OCI-LY1 (cell line): ENCODE results near the gene TMEM204.

ENCODE experiments used
- H2AFZ ChIP-seq: fragments of 200-600 bp; sonication (generic), shearing (Covaris generic); 2 replicates; pipeline ENCODE4 v1.6.0; 2014; ENCODE audit warnings: antibody characterized with exemption, mild to moderate bottlenecking, low read length
- H3F3A ChIP-seq: fragments of 200-600 bp; sonication (generic), shearing (Covaris generic); 2 replicates; pipeline ENCODE4 v1.6.0; 2014; ENCODE audit warnings: mild to moderate bottlenecking, antibody characterized with exemption, low read length, moderate library complexity; ENCODE audit not compliant: insufficient read depth
- H3K27ac ChIP-seq: fragments of 200-600 bp; sonication (generic); 2 replicates; pipeline ENCODE4 v1.5.1; 2014; ENCODE audit warnings: low read length, mixed run types, mild to moderate bottlenecking, low read depth; ENCODE audit not compliant: poor library complexity, severe bottlenecking
- H3K27me3 ChIP-seq: fragments of 200-600 bp; sonication (generic); 2 replicates; pipeline ENCODE4 v1.6.0; 2014; ENCODE audit warnings: antibody characterized with exemption, mild to moderate bottlenecking, low read length, moderate library complexity; ENCODE audit not compliant: insufficient read depth
- H3K36me3 ChIP-seq: fragments of 200-600 bp; sonication (generic); 2 replicates; pipeline ENCODE4 v1.6.1; 2014; ENCODE audit warnings: mild to moderate bottlenecking, antibody characterized with exemption, low read length, moderate library complexity, mixed read lengths; ENCODE audit not compliant: insufficient read depth
- H3K4me1 ChIP-seq: fragments of 200-600 bp; sonication (generic); 2 replicates; pipeline ENCODE4 v1.5.1; 2014; ENCODE audit warnings: mild to moderate bottlenecking, low read length, moderate library complexity; ENCODE audit not compliant: insufficient read depth, severe bottlenecking
- H3K4me2 ChIP-seq: fragments of 200-600 bp; sonication (generic), shearing (Covaris generic); 2 replicates; pipeline ENCODE4 v1.6.1; 2014; ENCODE audit warnings: low read length
- H3K4me3 ChIP-seq: fragments of 200-600 bp; sonication (generic); 2 replicates; pipeline ENCODE4 v1.5.1; 2014; ENCODE audit warnings: low read length, low read depth, mild to moderate bottlenecking, mixed read lengths; ENCODE audit not compliant: poor library complexity, severe bottlenecking
- H3K79me2 ChIP-seq: fragments of 200-600 bp; shearing (Covaris generic); 2 replicates; pipeline ENCODE4 v1.6.1; 2016; ENCODE audit warnings: mixed run types, low read length, mixed read lengths; ENCODE audit not compliant: insufficient read depth
- H3K9ac ChIP-seq: fragments of 200-600 bp; sonication (generic), shearing (Covaris generic); 2 replicates; pipeline ENCODE4 v1.6.1; 2014; ENCODE audit warnings: mild to moderate bottlenecking, low read length, mixed read lengths
- H3K9me2 ChIP-seq: fragments of 200-600 bp; sonication (generic), shearing (Covaris generic); 2 replicates; pipeline ENCODE4 v1.6.1; 2014; ENCODE audit warnings: low read depth, mild to moderate bottlenecking, low read length, mixed read lengths
- H3K9me3 ChIP-seq: fragments of 200-600 bp; shearing (Covaris generic); 2 replicates; pipeline ENCODE4 v1.6.1; 2014; ENCODE audit warnings: low read length, mixed read lengths
- H4K20me1 ChIP-seq: fragments of 200-600 bp; sonication (generic), shearing (Covaris generic); 2 replicates; pipeline ENCODE4 v1.6.0; 2016; ENCODE audit warnings: mild to moderate bottlenecking, low read length; ENCODE audit not compliant: insufficient read depth
- CTCF ChIP-seq: fragments of 200-600 bp; sonication (generic), shearing (Covaris generic); IDR thresholded peaks from 2 replicates; pipeline ENCODE4 v1.5.1; 2017; ENCODE audit warnings: mild to moderate bottlenecking, antibody characterized with exemption, low read length, moderate library complexity, mixed read lengths
- EZH2 ChIP-seq: fragments of 200-600 bp; sonication (generic), shearing (Covaris generic); IDR thresholded peaks from 2 replicates; pipeline ENCODE4 v1.8.0; 2017; ENCODE audit warnings: borderline replicate concordance, mixed run types, mild to moderate bottlenecking, antibody characterized with exemption, low read length, moderate library complexity, mixed read lengths

The TMEM204 gene

GRCh38 chr16:1511662-1512569 lies 21.6 kb upstream of the TMEM204 start:
- H3K36me3 ChIP-seq = peaks cover 26% of the 10 kb centered on the region
- no peaks in the 10 kb centered on the region for H3K9me2 ChIP-seq
- no peaks in the 10 kb centered on the region for H3F3A ChIP-seq
- no peaks in the 10 kb centered on the region for H3K9me3 ChIP-seq
- H3K27me3 ChIP-seq = no peaks in the 10 kb centered on the region
- H3K4me1 ChIP-seq = no peaks in the 10 kb centered on the region
- H3K4me3 ChIP-seq = no peak overlapping the region
- H3K79me2 ChIP-seq = no peaks in the 10 kb centered on the region
- no peak overlapping the region for H2AFZ ChIP-seq
- no peak overlapping the region for H3K27ac ChIP-seq
- TF ChIP-seq EZH2 (no peak), CTCF (no peak)
- H3K9ac ChIP-seq = no peak overlapping the region
- H4K20me1 ChIP-seq = no peaks in the 10 kb centered on the region
- H3K4me2 ChIP-seq = no peak overlapping the region

- no peak for TF ChIP-seq CTCF
- no peak for TF ChIP-seq EZH2
Measured at GRCh38 chr16:1512774-1513173, 20.7 kb upstream of the TMEM204 start.

GRCh38 chr16:1514507-1514906 lies 19.0 kb upstream of the TMEM204 start:
- no peak overlapping the region for H2AFZ ChIP-seq
- H3K9me3 ChIP-seq = no peaks in the 10 kb centered on the region
- TF ChIP-seq CTCF (no peak), EZH2 (no peak)
- 0 out of 2 replicates have a peak, but pooled peaks cover 5% of the 10 kb centered on the region for H3K27me3 ChIP-seq
- no peak overlapping the region for H3K9ac ChIP-seq
- no peaks in the 10 kb centered on the region for H3K4me1 ChIP-seq
- peaks cover 22% of the 10 kb centered on the region for H3K36me3 ChIP-seq
- H3K9me2 ChIP-seq = no peaks in the 10 kb centered on the region
- H4K20me1 ChIP-seq = no peaks in the 10 kb centered on the region
- no peak overlapping the region for H3K4me2 ChIP-seq
- no peak overlapping the region for H3K27ac ChIP-seq
- H3K4me3 ChIP-seq = no peak overlapping the region
- no peaks in the 10 kb centered on the region for H3K79me2 ChIP-seq
- H3F3A ChIP-seq = no peaks in the 10 kb centered on the region

More at GRCh38 chr16:1512774-1513173, 20.7 kb upstream of the TMEM204 start:
- H4K20me1 ChIP-seq = no peaks in the 10 kb centered on the region
- no peaks in the 10 kb centered on the region for H3K79me2 ChIP-seq
- H2AFZ ChIP-seq = no peak overlapping the region
- no peaks in the 10 kb centered on the region for H3K27me3 ChIP-seq
- H3K27ac ChIP-seq = no peak overlapping the region
- H3K4me2 ChIP-seq = no peak overlapping the region
- H3K4me1 ChIP-seq = no peaks in the 10 kb centered on the region
- no peaks in the 10 kb centered on the region for H3K9me3 ChIP-seq
- no peaks in the 10 kb centered on the region for H3K9me2 ChIP-seq
- H3F3A ChIP-seq = no peaks in the 10 kb centered on the region
- H3K4me3 ChIP-seq = no peak overlapping the region
- no peak overlapping the region for H3K9ac ChIP-seq
- peaks cover 26% of the 10 kb centered on the region for H3K36me3 ChIP-seq
